Measurements from ENCODE around the gene UTF1.

- TF ChIP-seq CTCF (IDR thresholded peaks at IDR 0.05) (no peak), POLR2A (IDR thresholded peaks at IDR 0.05) (no peak), EP300 (IDR thresholded peaks at IDR 0.05) (no peak)
These were observed 27.0 kb upstream of the UTF1 start for GRCh38 chr10:133202778-133203651.
